Nucleus accumbens (tissue), 56 donors: ENCODE measurements around the gene FALEC.

Source experiments
- DNase-seq, 56 donors: peaks; one replicate each; lab custom pipeline; 2025; lab: John Stamatoyannopoulos, UW

The FALEC gene

GRCh38 chr1:150515328-150516049 lies at the start of gene FALEC:
TSS of gene FALEC (plus strand) at chr1:150515752.
- DNase-seq = peak; percentile 70 to 98 (median 94)

- DNase-seq = no peak
Measured at GRCh38 chr1:150466964-150467363, 48.6 kb upstream of the FALEC start.

- peak in 6 of 56 donors; percentile 2 to 30 (median 4) for DNase-seq
Measured at GRCh38 chr1:150469291-150469690, 46.3 kb upstream of the FALEC start.

GRCh38 chr1:150472601-150473200 lies 42.9 kb upstream of the FALEC start:
- no peak for DNase-seq

GRCh38 chr1:150473659-150474058 lies 41.9 kb upstream of the FALEC start:
- no peak for DNase-seq

- DNase-seq = no peak
Measured at GRCh38 chr1:150474869-150475268, 40.7 kb upstream of the FALEC start.

- no peak for DNase-seq
Measured at GRCh38 chr1:150476754-150477153, 38.8 kb upstream of the FALEC start.

- no peak for DNase-seq
Measured at GRCh38 chr1:150477320-150477719, 38.2 kb upstream of the FALEC start.

- no peak for DNase-seq
Measured at GRCh38 chr1:150477733-150478132, 37.8 kb upstream of the FALEC start.

- no peak for DNase-seq
Measured at GRCh38 chr1:150479370-150479769, 36.2 kb upstream of the FALEC start.

- no peak for DNase-seq
Measured at GRCh38 chr1:150479927-150480352, 35.6 kb upstream of the FALEC start.

- DNase-seq = no peak
Measured at GRCh38 chr1:150484431-150484830, 31.1 kb upstream of the FALEC start.

GRCh38 chr1:150484861-150485260 lies 30.7 kb upstream of the FALEC start:
- DNase-seq = no peak

GRCh38 chr1:150486966-150487762 lies 28.4 kb upstream of the FALEC start, which contains the start of gene TARS2:
TSS of gene TARS2 (plus strand) at chr1:150487419. CDS start at chr1:150487451, 32 bp downstream.
- peak; percentile 49 to 96 (median 88) for DNase-seq

- no peak for DNase-seq
Measured at GRCh38 chr1:150487763-150488115, 27.8 kb upstream of the FALEC start.

GRCh38 chr1:150493175-150493574 lies 22.4 kb upstream of the FALEC start:
- no peak for DNase-seq

GRCh38 chr1:150498342-150498741 lies 17.2 kb upstream of the FALEC start:
- DNase-seq = no peak

GRCh38 chr1:150505431-150505830 lies 10.1 kb upstream of the FALEC start:
- no peak for DNase-seq

GRCh38 chr1:150507912-150508864 lies 7.4 kb upstream of the FALEC start, which contains the start of gene ECM1:
TSS of gene ECM1 (plus strand) at chr1:150508109. CDS start at chr1:150508210, 101 bp downstream.
- peak in 19 of 56 donors; percentile 1 to 49 (median 19) for DNase-seq

- no peak for DNase-seq
Measured at GRCh38 chr1:150508982-150509381, 6.6 kb upstream of the FALEC start.
